NCI-H2107 treated with DMSO at 0.1 percent for 48 hours (cell line): ENCODE results near the gene E4F1.
"Not testable (repeated sequence)": the region's sequence is repeated elsewhere in the genome, so short reads cannot be mapped to it uniquely, and the experiment has no call there.

Experiments used
- DNase-seq: peaks from one replicate; lab custom pipeline; 2025; ENCODE audit not compliant: unreplicated experiment; lab: John Stamatoyannopoulos, UW

E4F1 gene

DNA sequence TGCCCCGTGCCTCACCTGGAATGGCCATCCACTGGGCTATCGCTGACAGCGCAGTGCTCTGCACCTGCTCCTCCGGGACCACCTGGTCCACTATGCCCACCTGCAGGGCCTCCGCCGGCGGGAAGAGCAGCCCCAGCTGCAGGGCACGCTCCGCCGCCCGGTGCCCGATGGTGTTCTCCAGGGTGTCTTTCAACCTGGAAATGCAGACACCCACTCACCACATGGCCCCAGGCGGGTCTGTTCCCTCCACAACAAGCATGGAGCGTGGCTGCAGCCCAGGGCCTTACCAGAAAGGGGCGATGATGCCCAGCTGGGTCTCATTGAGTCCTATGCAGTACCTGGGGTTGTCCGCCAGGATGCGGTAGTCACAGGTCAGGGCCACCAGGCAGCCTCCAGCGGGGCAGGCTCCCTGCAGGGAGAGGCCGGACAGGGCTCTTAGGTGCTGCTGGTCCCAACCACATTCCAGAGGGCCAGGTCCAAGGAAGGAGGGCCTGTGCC lies 19.7 kb downstream of the E4F1 start:
- no peak for DNase-seq

DNA sequence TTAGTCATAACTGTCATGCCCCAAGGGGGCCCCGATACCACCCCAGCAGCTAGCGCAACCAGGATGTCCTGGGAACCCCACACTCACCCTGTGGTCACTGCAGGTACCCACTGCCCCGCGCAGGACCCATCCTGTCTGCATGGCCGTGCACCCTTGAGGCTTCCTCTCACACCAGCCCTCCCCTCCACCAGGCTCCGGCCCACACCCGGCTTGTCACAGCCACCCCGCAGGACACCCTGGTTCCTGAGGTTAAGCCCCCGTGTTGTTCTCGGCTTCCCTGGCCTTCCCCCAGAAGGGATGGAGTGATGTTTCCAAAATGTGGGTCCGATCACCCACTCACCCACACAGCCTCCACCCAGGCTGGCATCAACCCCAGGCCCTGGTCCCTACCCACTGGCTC lies 20.4 kb downstream of the E4F1 start:
- no peak for DNase-seq

DNA sequence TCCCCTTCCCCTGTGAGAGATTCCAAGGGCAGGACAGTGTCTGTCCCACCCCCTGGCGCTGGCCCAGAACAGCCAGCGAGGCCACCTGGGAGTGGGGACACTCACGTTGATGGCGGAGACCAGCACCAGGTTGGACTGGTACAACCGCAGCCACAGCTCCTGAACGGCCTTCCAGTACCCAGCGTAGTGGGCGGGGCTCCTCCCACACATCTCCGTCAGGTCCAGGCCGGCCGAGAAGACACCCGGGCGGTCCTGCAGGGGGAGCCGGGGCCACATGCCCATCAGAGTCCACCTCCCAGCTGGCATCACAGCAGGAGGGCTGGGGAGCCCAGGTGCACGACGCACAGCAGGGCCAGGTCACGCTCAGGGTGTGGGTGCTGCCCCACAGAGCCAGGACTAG lies 20.9 kb downstream of the E4F1 start:
- no peak for DNase-seq

DNA sequence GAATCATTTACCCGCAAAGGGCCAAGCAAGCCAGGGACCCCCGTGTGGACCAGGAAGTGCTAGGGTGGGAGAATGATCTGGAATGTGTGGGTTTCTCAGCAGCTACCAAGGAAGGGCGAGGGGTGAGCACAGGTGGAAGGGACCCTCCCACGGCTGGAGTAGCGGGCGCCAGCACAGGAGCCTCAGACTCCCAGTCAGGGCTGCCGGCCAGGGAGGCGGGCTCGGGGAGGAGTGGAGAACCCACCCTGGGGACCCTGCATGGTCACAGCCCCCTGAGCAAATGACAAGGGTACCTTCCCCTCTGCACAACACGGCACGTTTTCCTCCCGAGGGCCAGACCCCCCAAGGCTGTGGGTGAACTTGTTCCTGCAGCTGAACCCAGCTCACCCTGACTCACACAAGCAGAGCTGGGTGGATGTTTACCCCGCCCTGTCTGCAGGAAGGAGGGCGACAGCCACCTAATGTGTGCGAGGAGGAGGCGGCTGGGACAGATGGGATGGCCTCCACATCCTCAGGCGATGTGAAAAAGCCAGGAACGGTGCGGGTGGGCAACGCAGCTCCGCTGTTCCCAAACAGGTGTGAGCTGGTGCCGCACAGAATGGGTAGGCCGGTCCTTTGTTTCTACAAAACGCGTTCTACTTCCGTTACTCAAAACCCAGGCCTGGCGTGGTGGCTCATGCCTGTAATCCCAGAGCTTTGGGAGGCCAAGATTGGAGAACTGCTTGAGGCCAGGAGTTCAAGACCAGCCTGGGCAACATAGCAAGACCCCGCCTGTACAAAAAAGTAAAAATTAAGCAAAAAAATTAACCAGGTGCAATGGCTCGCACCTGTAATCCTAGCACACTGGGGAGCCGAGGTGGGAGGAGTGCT lies 21.8 kb downstream of the E4F1 start:
- DNase-seq, result no peak

DNA sequence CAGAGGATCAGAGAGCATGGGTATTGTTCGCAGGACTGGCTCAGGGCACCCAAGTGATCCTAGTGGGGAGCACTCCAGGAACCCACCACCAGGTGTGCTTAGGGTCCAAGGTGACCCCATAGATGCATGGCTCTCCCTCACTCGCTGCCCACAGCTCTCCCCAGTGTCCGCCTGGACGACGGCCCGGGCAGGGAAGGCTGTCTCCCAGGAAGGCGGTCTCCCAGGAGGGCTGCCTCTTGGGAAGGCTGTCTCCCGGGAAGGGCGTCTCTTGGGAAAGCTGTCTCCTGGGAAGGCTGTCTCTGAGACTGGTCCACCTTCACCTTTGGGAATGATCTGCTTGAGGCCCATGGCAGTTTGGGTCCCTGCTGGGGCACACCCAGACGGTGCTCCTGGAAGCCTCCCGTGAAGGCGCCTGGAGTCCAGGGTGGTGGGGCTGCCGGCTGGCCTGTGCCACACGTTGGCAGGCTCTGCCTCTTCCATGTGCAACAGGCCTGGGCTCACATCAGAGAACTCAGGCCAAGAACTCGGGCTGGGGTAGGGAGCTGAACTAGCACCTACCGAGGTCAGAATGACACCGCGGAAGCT lies 23.0 kb downstream of the E4F1 start:
- DNase-seq, result no peak

DNA sequence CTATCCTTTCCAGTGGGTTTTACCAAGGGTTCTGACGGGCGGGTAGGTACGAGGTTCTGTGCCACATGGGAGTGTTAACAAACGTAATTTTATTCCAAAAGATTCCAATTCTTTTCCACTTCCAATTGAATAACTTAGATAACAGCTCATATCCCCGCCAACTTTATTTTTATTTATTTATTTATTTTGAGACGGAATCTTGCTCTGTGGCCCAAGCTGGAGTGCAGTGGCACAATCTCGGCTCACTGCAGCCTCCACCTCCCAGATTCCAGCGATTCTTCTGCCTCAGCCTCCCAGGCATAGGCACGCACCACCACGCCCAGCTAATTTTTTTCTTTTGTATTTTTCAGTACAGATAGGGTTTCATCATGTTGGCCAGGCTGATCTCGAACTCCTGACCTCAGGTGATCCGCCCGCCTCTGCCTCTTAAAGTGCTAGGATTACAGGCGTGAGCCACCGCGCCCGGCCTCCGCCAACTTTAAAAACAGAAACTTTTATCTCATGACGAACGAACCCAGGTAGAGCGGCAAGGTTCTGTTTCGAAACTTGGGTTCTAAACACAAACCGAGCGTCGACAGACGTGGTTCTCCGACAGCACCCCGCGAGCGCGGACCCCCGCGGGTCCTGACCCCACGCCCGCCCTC lies 27.4 kb downstream of the E4F1 start:
- no peak for DNase-seq

DNA sequence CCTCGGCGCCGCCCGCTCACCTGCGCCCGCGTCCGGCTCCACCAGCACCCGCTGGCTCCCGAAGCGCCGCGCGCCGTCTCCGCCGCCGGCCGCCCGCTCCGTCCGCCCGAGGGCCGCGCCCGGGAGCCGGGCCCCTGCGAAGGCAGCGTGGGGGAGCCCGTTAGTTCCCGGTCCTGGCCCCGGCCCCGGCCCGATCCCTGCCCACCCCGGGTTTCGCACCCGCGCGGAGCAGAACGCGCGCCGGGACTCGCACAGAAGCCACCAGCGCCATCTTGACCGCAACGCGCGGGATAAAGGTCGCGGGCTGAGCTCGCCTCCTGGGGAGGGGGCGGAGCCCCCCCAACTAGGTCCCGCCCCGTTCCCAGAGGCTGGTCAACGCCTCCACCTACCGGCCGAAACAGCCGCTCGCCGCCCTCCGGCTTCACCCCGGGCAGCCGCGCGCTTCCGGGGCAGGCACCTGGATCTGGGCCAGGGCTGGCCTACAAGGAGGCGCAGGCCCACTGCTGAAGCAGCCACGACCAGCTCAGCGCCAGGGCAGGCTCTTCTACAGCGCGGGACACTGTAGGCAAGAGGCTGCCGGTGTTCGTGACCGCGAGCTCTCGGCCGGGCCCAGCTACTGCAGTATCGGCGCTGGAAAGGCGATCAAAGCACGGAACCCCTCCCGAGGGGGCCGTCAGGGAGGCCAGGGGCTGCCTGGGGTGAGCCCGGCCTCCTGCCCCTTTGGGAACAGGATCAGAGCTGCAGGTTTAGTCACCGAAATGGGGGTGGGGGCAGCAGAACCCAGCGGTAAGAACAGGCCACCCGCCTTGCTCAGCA lies 28.1 kb downstream of the E4F1 start, which contains the start of gene ECI1:
Gene ECI1 (minus strand): TSS at position 292 of the 816 bp plus-strand sequence. CDS start 21 bp downstream, at position 271.
- DNase-seq, result peak; percentile 90

DNA sequence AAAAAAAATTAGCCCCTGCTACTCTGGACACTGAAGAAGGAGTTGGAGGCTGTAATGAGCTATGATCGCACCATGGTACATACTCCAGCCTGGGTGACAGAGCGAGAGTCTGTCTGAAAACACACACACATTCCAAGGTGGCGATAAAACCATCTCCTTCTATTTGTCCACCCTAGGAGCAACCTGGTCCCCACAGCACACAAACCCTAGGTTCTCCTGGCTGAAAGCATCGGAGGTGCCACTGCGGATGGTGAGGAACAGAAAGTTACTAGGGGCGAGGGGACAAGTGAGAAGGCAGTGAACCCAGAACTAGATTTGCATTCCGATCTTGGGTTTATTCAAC lies 29.4 kb downstream of the E4F1 start:
- no peak for DNase-seq

DNA sequence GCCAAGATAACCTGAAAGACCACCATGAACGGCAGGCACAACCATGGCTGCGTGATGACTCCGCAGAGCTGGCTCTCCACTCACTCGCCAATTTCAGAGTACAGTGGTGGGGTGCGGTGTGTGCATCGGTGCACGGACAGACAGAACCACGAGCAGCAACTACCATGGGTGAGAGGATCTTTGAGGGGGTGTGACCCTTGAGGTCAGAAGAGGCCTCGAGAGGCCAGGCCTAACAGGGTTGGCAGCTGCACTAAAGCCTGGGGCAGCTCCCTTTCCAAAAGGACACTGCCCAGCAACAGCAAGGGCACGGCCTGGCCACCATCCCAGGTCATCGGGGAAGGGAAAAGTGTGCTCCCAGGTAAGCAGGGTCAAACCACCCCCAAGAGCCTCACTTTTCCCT lies 29.9 kb downstream of the E4F1 start:
- no peak for DNase-seq

DNA sequence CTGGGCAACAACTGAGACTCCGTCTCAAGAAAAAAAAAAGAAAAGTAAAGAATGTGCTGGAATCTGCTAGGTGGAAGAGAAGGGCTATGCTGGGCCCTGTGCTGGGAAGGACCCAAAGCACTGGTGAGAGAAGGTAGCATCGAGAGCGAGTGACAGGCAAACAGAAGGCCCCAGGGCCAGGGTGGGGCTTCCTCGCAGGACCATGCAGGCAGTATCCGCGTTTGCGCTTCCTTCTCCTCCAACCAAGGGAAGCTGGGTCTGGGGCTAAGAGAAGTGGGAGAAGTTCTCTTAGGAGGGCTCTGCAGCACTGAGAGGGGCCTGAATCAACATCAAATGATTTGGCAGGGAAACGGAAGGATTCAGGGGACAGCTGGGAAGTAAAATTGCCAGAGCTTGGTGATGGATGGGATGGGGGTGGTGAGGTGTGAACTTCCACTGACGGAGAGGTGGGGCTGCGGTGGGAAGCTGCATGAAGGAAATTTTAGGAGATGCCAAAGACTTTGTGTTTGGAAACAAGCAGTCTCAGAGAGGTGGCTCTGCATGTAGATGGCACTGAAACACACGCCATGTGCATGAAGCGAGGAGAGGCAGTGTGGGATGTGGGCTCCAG lies 33.2 kb downstream of the E4F1 start:
- DNase-seq, result no peak

DNA sequence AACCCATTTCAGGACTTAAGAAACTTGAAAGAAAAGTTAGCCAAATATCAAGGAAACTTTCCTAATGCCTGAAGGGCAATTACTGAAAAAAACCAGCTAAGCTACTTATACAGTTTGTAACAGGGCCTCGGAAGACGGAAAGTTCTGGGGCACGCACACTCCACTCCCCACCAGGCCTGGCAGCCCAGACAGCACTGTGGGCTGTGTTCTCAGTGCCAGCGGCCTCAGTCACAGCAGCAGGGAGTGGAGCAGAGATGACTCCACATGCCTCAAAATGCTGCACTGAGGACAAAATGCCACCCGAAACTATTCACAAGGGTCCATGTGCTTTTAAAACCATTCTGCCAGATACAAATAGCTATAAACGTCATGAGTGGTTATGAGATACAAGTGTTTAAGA lies 34.3 kb downstream of the E4F1 start:
- no peak for DNase-seq

DNA sequence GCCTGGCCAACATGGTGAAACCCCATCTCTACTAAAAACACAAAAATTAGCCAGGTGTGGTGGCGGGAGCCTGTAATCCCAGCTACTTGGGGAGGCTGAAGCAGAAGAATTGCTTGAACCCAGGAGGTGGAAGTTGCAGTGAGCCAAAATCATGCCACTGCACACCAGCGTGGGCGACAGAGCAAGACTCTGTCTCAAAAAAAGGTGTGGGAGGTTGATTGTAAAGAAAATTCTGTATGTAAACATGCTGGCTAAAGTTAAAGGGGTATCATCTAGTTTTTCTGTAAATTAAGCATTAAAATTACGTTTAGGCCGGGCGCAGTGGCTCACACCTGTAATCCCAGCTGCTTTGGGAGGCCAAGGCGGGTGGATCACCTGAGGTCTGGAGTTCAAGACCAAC lies 35.1 kb downstream of the E4F1 start:
- not testable (repeated sequence) for DNase-seq

DNA sequence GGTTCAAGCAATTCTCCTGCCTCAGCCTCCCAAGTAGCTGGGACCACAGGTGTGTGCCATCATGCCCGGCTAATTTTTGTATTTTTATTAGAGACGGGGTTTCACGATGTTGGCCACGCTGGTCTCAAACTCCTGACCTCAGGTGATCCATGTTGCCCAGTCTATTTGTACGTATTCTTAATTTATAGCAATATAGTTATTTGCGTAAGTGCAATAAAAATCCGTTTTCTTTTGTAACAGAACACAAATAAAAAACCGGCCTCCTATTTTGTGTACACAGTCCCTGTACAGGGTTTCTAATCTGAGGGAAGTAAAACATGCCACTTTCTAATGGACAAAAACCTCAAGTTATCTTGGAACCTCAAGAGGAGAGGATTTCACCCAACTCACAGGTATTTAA lies 36.9 kb downstream of the E4F1 start:
- DNase-seq, result no peak

DNA sequence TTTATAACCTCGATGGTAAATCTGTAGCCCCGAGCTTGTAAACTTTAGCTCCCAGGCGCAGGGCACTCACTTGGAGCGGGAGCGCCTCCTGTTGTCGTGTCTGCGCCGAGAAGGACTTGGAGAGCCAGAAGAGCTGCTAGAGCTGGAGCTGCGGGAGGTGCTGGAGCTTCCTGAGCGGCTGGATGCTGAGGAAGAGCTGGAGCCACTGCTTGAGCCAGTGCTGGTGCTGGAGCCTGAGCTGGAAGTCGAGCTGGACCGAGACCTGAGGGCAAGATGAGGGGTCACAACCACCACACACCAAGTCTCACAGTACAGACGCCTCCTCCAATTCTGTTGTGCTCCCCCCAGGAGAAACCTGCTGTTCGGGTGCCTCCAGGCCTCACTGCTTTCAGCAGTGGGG lies 39.6 kb downstream of the E4F1 start:
- not testable (repeated sequence) for DNase-seq

DNA sequence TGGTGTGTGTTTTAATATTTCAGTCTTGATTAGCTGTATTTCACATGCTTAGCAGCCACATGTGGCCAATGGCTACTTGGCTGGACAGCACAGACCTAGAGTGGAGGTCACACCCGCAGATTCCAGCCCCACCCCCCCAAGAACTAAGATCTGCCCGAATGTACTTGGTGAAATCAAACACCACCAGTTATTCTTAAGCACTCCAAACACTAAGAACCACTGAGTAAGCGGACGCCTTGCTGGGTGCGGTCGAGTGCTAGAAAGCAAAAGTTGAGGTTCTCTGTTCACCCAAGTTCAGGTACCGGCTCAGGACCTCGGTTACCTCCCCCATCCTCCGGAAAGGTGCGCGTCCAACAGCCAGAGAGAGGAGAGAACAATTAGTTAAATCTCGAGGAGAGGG lies 43.5 kb downstream of the E4F1 start:
- not testable (repeated sequence) for DNase-seq

DNA sequence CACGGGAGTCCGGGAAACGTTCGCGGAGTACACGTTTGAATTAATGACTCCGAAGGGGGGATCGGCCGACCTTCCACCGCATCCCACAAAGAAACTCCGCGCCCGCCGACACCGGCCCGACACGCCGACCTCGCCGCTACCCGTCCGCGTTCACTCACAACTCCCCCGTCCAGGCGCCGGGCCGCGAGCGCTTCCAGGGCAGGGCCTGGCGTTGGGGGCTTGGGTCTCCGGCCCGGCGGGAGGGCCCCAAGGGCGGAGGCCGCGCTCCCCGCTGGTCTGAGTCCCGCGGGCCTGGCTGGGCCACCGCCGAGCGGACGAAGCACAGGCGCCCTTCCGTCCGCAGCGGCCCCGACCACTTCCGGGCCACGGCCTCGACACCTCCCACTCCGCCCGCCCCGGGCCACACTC lies 44.1 kb downstream of the E4F1 start:
- not testable (repeated sequence) for DNase-seq

DNA sequence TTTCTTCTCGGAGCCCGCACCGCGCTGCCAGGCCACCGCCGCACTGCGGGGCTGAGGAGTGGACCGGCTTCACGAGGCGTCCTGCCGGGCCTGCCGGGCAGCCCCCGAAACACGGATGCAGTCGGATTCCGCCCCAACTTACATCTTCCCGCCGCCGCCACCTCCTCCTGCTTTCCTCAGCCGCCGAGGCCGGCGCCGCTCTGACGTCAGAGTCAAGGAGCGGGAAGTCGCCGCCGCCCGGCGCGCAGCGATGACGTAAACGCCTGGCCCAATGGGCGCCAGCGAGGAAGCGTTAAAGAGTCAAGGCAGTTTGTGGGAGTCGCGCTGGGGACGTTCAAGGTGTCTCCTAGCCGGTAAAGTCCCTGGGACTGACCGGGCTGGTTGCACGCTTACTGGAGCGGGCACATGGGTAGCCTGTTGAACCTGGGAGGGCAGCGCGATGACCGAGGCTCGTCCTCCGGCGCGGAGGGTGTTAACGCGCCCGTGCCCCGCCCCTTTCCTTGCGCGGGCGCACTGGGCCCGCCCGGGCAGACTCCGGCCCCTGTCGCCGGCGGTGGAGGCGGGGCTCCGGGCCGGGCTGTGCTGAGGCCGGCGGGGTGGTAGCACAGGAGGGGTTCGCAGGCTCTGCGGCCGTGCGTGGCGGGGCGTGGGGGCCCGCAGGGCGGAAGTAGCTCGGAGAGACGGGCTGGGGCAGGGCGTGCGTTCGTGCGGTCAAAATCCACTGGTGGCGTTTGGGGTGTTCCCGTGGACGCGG lies 44.7 kb downstream of the E4F1 start, which contains the start of gene RNPS1:
Gene RNPS1 (minus strand): TSS at position 214 of the 754 bp plus-strand sequence. CDS start 3,483 bp downstream, outside the sequence.
- peak; percentile 86 for DNase-seq

DNA sequence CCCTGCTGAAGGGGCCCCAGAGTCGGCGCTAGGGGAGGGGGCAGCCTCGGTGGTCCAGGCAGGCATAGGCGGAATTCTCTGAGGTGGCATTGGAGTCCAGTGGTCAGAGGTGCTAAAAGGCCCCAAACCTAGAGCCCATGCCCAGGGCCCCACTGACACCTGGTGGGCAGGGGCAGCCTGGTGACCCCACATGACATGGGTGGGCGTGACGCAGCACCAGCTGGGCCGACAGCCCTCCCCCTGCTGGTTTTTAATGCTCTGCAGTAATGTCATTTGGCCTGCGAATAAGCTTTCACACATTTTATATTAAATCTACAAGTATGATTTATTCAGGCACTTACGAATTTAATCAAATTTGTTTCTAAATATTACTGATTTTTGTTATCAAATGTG lies 46.7 kb downstream of the E4F1 start:
- DNase-seq, result no peak

DNA sequence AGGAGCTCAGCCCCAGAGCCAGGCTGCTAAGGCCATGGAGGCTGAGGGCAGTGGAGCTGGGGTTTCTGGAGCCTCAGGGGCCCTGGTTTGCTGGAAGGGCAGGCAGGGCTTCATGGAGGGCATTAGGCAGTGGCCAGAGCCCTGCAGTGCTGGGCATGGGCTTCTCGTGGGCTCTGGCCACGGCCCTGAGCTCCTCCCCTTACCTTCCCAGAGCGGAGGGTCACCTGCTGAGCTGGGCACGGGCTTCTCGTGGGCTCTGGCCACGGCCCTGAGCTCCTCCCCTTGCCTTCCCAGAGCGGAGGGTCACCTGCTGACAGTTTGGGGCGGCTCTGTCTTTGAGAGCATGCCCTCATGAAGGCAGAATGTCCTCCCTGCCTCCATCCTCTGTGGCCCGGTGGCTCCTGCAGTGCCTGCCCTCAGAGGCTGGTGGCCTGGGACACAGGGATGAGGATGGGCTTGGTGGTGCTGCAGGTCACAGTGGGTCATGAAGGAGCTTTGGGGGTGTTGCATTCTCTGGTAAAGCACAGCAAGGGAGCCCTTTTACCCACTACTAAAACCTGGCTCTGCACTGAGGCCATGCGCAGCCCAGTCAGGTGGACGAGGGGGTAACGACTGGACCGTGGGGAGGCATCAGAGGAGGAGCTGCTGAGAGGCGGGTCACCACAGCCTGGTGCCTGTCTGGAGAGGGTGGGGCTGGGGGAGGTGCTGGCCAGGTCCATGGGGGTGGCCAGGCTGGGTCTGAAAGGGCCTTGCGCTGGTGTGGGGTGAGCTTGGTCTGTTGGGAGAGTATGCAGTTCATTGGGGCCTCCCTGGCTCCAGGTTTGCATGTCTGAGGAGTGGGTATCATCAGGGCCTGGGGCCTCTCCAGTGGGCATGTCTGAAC lies 47.4 kb downstream of the E4F1 start:
- no peak for DNase-seq
